K562 (cell line): ENCODE results near the gene CCDC50.

Experiments used
- ATF1 ChIP-seq, 2 experiments: fragments of 450-650 bp in 1 of 2; IDR thresholded peaks; 2 replicates each; pipeline ENCODE4 v1.6.1; 2016; ENCODE audit warnings: missing compliant biosample characterization in 1 of 2, missing genetic modification characterization in 1 of 2
- ATF6 ChIP-seq: sonication (generic); formaldehyde crosslinking; IDR thresholded peaks from 2 replicates; pipeline ENCODE4 v1.4.0; 2020; ENCODE audit warnings: mild to moderate bottlenecking, missing genetic modification reagents
- CTCF ChIP-seq, 3 experiments: IDR thresholded peaks in 2 of 3; conservative IDR thresholded peaks in 1 of 3; 2 replicates each; pipeline ENCODE4 v1.5.1; 2011 to 2012; ENCODE audit warnings: low read length in 3 of 3, mild to moderate bottlenecking in 3 of 3, control low read depth in 2 of 3, improper control_type of control experiment in 1 of 3, inconsistent platforms in 1 of 3, low read depth in 1 of 3, mixed read lengths in 1 of 3, moderate library complexity in 1 of 3; ENCODE audit not compliant: insufficient read depth in 2 of 3
- FOS ChIP-seq: IDR thresholded peaks from 3 replicates; pipeline ENCODE4 v1.6.1; 2011; ENCODE audit not compliant: insufficient read length; ENCODE audit errors: extremely low read depth
- FOXA1 ChIP-seq: fragments of 450-650 bp; IDR thresholded peaks from 2 replicates; pipeline ENCODE4 v1.6.1; 2016; ENCODE audit warnings: mild to moderate bottlenecking, borderline replicate concordance
- NCOR1 ChIP-seq: fragments of 450-650 bp; IDR thresholded peaks from 2 replicates; pipeline ENCODE4 v1.6.1; 2016; ENCODE audit warnings: mild to moderate bottlenecking, moderate library complexity
- PKNOX1 ChIP-seq: fragments of 450-650 bp; IDR thresholded peaks from 2 replicates; pipeline ENCODE4 v1.6.1; 2016
- RCOR1 ChIP-seq, 2 experiments: IDR thresholded peaks; 2 replicates each; pipeline ENCODE4 v1.6.1; 2012; ENCODE audit warnings: low read depth in 2 of 2, low read length in 2 of 2, borderline replicate concordance in 1 of 2, improper control_type of control experiment in 1 of 2
- SIRT6 ChIP-seq: IDR thresholded peaks from one replicate; pipeline ENCODE4 v1.6.1; 2012; ENCODE audit warnings: low read depth, mild to moderate bottlenecking, control low read depth, inconsistent platforms, low read length, moderate library complexity
- USF1 ChIP-seq: sonication (generic); formaldehyde crosslinking; IDR thresholded peaks from 2 replicates; pipeline ENCODE4 v1.9.0; 2022; ENCODE audit warnings: mild to moderate bottlenecking, missing genetic modification reagents
- ZFP36 ChIP-seq: fragments of 150-350 bp; IDR thresholded peaks from 2 replicates; pipeline ENCODE4 v1.6.1; 2018; ENCODE audit warnings: low read length, low read depth; ENCODE audit not compliant: partially characterized antibody
- ZKSCAN8 ChIP-seq: fragments of 200-800 bp; sonication (Bioruptor generic); IDR thresholded peaks from 2 replicates; pipeline ENCODE4 v1.6.1; 2016; ENCODE audit warnings: missing genetic modification characterization, missing compliant biosample characterization
- ZNF146 ChIP-seq: IDR thresholded peaks from one replicate; pipeline ENCODE4 v1.6.1; 2018; ENCODE audit warnings: missing compliant biosample characterization; ENCODE audit not compliant: unreplicated experiment
- ZNF395 ChIP-seq: fragments of 200-800 bp; sonication (Bioruptor generic); IDR thresholded peaks from 2 replicates; pipeline ENCODE4 v1.6.1; 2017; ENCODE audit warnings: missing genetic modification characterization, missing compliant biosample characterization

GRCh38 chr3:191397771-191398170 lies 68.6 kb downstream of the CCDC50 start:
- TF ChIP-seq ATF6 (no peak), PKNOX1 (no peak), SIRT6 (no peak), ZKSCAN8 (CRISPR knock-in tag) (no peak), NCOR1 (no peak), FOS (no peak), USF1 (no peak), RCOR1 (IDR thresholded peaks at IDR 0.05; ENCODE audit: borderline replicate concordance in 1 of 2, low read depth in 2 of 2, low read length in 2 of 2) (no peak), CTCF (IDR thresholded peaks at IDR 0.05 in 2 of 3, conservative IDR thresholded peaks at IDR 0.05 in 1 of 3; ENCODE audit: insufficient read depth in 2 of 3, low read depth in 1 of 3, low read length in 3 of 3) (no peak), ZFP36 (no peak), ZNF146 (CRISPR knock-in tag) (no peak), FOXA1 (no peak), ATF1 (CRISPR knock-in tag; IDR thresholded peaks at IDR 0.05) (no peak), ATF1 (tag; IDR thresholded peaks at IDR 0.05) (no peak), ZNF395 (no peak)
